Keratinocyte (primary cell): ENCODE results near the gene SBNO2. TPM values are rescaled to one million over a fixed set of nuclear protein-coding genes. Genes with fewer than 3 reads are reported as not detected.

ENCODE experiments used
- DNase-seq: peaks from one replicate; pipeline ENCODE4 v3.0.0-alpha.2; 2011; ENCODE audit warnings: low read depth, missing footprints, low spot score
- FAIRE-seq: peaks from 2 replicates; lab custom pipeline; 2011; peaks lifted over from hg19 to GRCh38; lab: Jason Lieb, UNC
- H2AFZ ChIP-seq: 2 replicates; pipeline ENCODE4 v1.6.0; 2012; ENCODE audit warnings: low read length, control low read depth, inconsistent platforms; ENCODE audit not compliant: control insufficient read depth
- H3K27ac ChIP-seq: 2 replicates; pipeline ENCODE4 v1.5.1; 2011; ENCODE audit warnings: low read length; ENCODE audit not compliant: control insufficient read depth, insufficient read depth
- H3K27me3 ChIP-seq: 3 replicates; pipeline ENCODE4 v1.6.0; 2011; ENCODE audit warnings: low read length; ENCODE audit not compliant: control insufficient read depth, insufficient read depth; ENCODE audit errors: extremely low read depth
- H3K36me3 ChIP-seq, 2 experiments: 2 replicates in 1 of 2; 3 replicates in 1 of 2; pipeline ENCODE4 v1.5.1; 2011; ENCODE audit warnings: low read length in 2 of 2, mild to moderate bottlenecking in 1 of 2; ENCODE audit not compliant: control insufficient read depth in 2 of 2, insufficient read depth in 2 of 2; ENCODE audit errors: extremely low read depth in 1 of 2
- H3K4me1 ChIP-seq: 3 replicates; pipeline ENCODE4 v1.5.1; 2011; ENCODE audit warnings: low read length; ENCODE audit not compliant: control insufficient read depth, insufficient read depth; ENCODE audit errors: extremely low read depth
- H3K4me2 ChIP-seq: 3 replicates; pipeline ENCODE4 v1.6.0; 2011; ENCODE audit warnings: low read depth, low read length; ENCODE audit not compliant: control insufficient read depth, insufficient read depth; ENCODE audit errors: extremely low read depth
- H3K4me3 ChIP-seq, 3 experiments: fragments of 200-600 bp in 1 of 3; sonication (generic) in 1 of 3; 2 replicates in 2 of 3; 3 replicates in 1 of 3; pipeline ENCODE4 v1.5.1; 2011 to 2016; ENCODE audit warnings: low read length in 3 of 3, mild to moderate bottlenecking in 3 of 3, control low read depth in 2 of 3, inconsistent platforms in 1 of 3, low read depth in 1 of 3, mixed read lengths in 1 of 3, mixed run types in 1 of 3, moderate library complexity in 1 of 3; ENCODE audit not compliant: control insufficient read depth in 2 of 3, insufficient read depth in 2 of 3; ENCODE audit errors: extremely low read depth in 1 of 3
- H3K79me2 ChIP-seq: 2 replicates; pipeline ENCODE4 v1.6.0; 2012; ENCODE audit warnings: low read length; ENCODE audit not compliant: control insufficient read depth, insufficient read depth
- H3K9ac ChIP-seq: 3 replicates; pipeline ENCODE4 v1.6.0; 2011; ENCODE audit warnings: low read length; ENCODE audit not compliant: control insufficient read depth, insufficient read depth; ENCODE audit errors: extremely low read depth
- H3K9me1 ChIP-seq: 3 replicates; pipeline ENCODE4 v1.6.0; 2011; ENCODE audit warnings: low read length; ENCODE audit not compliant: control insufficient read depth, insufficient read depth; ENCODE audit errors: extremely low read depth
- H3K9me3 ChIP-seq: 2 replicates; pipeline ENCODE4 v1.5.1; 2012; ENCODE audit warnings: low read depth, low read length; ENCODE audit not compliant: control insufficient read depth
- H4K20me1 ChIP-seq: 3 replicates; pipeline ENCODE4 v1.6.0; 2011; ENCODE audit warnings: low read length; ENCODE audit not compliant: control insufficient read depth, insufficient read depth; ENCODE audit errors: extremely low read depth
- EZH2 ChIP-seq: IDR thresholded peaks from one replicate; pipeline ENCODE4 v1.6.1; 2012; ENCODE audit warnings: inconsistent platforms, mild to moderate bottlenecking, low read length, moderate library complexity
- dilution Hi-C: fragments of 300-500 bp; cut with MboI; formaldehyde crosslinking; loops from one replicate; pipeline ENCODE4 v1.7.0; 2020; ENCODE audit warnings: low sequenced_read_pairs; ENCODE audit not compliant: extremely low pct_ligation_motif_present
- polyA plus RNA-seq, 5 experiments: library from polyadenylated mRNA; depleted of rRNA in 3 of 5; stranded (reverse) in 3 of 5; stranded (forward) in 1 of 5; unstranded in 1 of 5; fragments of >200 nt; gene quantifications; 1 replicate in 1 of 5; 2 replicates in 3 of 5; 3 replicates in 1 of 5; pipeline versions ENCODE4 v1.2.1 to v1.2.3, GENCODE V29; 2011 to 2012; ENCODE audit warnings: missing spikeins in 2 of 5, low read depth in 1 of 5, low replicate concordance in 1 of 5
- TF ChIP-seq, protein P1 (sequence below), 3 experiments: IDR thresholded peaks in 1 of 3; conservative IDR thresholded peaks in 1 of 3; optimal IDR thresholded peaks in 1 of 3; 2 replicates in 2 of 3; 3 replicates in 1 of 3; pipeline versions ENCODE3 to v1.5.1; 2011; ENCODE audit warnings: low read length in 3 of 3, mild to moderate bottlenecking in 3 of 3, moderate library complexity in 2 of 3, control low read depth in 1 of 3, inconsistent platforms in 1 of 3; ENCODE audit not compliant: insufficient read depth in 2 of 3; ENCODE audit errors: extremely low read depth in 1 of 3

SBNO2 gene
- polyA plus RNA-seq, 1 donor (not counting 4 experiments of a cell fraction or from before 2014, with no cell fraction given): 10.9 TPM

DNA sequence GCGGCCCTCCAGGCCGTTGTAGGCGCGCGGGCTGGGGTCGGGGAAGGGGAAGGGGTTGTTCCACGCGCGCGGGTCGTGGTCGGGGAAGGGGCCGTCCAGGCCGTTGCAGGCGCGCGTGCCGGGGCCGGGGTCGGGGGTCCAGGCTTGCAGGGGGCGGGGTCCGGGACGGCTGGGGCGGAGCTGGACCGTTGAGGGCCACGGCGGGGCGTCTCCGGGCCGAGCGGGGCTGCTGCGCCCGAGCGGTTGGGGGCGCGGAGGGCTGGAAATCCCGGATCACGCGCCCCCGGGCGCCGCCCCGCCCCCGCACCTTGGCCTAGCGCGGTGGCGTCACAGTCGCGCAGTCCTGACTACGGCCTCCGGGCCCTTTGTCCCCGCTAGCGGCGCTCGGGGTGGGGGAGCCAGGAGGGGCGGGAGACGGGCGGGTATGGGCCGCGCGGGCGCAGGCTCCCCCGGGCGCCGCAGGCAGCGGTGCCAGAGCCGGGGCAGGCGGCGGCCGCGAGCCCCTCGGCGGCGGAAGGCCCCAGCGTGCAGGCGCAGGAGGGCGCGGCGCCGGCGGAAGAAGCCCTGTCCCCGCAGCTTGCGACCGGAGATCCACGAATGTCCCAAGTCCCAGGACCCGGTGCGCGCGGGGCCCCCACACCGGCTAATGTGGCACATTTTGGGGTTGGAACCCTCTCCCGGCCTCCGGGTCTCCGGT lies 69.6 kb downstream of the SBNO2 start:
- FAIRE-seq (no peak), DNase-seq (no peak)
- peaks cover 6 to 8% of the 10 kb centered on the region in 2 experiments for H3K36me3 ChIP-seq
- H3K4me1 ChIP-seq: peaks cover 26% of the 10 kb centered on the region
- H3K9me1 ChIP-seq: no peaks in the 10 kb centered on the region
- dilution Hi-C loops: no loop called here
- peak overlapping the region; percentile 81 for H3K4me2 ChIP-seq
- no peaks in the 10 kb centered on the region for H4K20me1 ChIP-seq
- no peaks in the 10 kb centered on the region for H3K27me3 ChIP-seq
- peaks cover 2% of the 10 kb centered on the region for H3K9me3 ChIP-seq
- no peak for TF ChIP-seq EZH2
- TF ChIP-seq, protein P1, sequence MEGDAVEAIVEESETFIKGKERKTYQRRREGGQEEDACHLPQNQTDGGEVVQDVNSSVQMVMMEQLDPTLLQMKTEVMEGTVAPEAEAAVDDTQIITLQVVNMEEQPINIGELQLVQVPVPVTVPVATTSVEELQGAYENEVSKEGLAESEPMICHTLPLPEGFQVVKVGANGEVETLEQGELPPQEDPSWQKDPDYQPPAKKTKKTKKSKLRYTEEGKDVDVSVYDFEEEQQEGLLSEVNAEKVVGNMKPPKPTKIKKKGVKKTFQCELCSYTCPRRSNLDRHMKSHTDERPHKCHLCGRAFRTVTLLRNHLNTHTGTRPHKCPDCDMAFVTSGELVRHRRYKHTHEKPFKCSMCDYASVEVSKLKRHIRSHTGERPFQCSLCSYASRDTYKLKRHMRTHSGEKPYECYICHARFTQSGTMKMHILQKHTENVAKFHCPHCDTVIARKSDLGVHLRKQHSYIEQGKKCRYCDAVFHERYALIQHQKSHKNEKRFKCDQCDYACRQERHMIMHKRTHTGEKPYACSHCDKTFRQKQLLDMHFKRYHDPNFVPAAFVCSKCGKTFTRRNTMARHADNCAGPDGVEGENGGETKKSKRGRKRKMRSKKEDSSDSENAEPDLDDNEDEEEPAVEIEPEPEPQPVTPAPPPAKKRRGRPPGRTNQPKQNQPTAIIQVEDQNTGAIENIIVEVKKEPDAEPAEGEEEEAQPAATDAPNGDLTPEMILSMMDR (optimal IDR thresholded peaks at IDR 0.05 in 1 of 3, IDR thresholded peaks at IDR 0.05 in 1 of 3, conservative IDR thresholded peaks at IDR 0.05 in 1 of 3; ENCODE audit: extremely low read depth in 1 of 3, insufficient read depth in 2 of 3, low read length in 3 of 3): peak in 1 of 3 experiments; percentile 38
- H3K9ac ChIP-seq: peak overlapping the region; percentile 81
- no peak overlapping the region for H2AFZ ChIP-seq
- H3K4me3 ChIP-seq: peak overlapping the region; percentile 62 to 73 (median 72)
- H3K27ac ChIP-seq: peak overlapping the region; percentile 69
- peaks cover 2% of the 10 kb centered on the region for H3K79me2 ChIP-seq

GRCh38 chr19:1103708-1104310 lies 70.3 kb downstream of the SBNO2 start, which contains the start of gene GPX4:
GPX4 (plus strand) TSS chr19:1103994; CDS start chr19:1104044, 50 bp downstream.
- Histone ChIP-seq H4K20me1 (no peaks in the 10 kb centered on the region), H3K4me1 (peaks cover 32% of the 10 kb centered on the region), H3K4me3 (peak within 1 kb of the TSS; percentile 62 to 73 (median 72)), H3K27me3 (no peaks in the 10 kb centered on the region), H3K9me3 (peaks cover 2% of the 10 kb centered on the region), H3K4me2 (peak within 1 kb of the TSS; percentile 81), H3K79me2 (peaks cover 2% of the 10 kb centered on the region), H3K27ac (peak within 1 kb of the TSS; percentile 91), H3K36me3 (peaks cover 6 to 8% of the 10 kb centered on the region in 2 experiments), H2AFZ (no peak within 1 kb of the TSS), H3K9me1 (no peaks in the 10 kb centered on the region), H3K9ac (peak within 1 kb of the TSS; percentile 81)
- TF ChIP-seq, protein P1 (optimal IDR thresholded peaks at IDR 0.05 in 1 of 3, IDR thresholded peaks at IDR 0.05 in 1 of 3, conservative IDR thresholded peaks at IDR 0.05 in 1 of 3; ENCODE audit: extremely low read depth in 1 of 3, insufficient read depth in 2 of 3, low read length in 3 of 3): no peak
- TF ChIP-seq EZH2: no peak
- peak; percentile 9 for FAIRE-seq
- dilution Hi-C loops: no loop called here
- DNase-seq: peak; percentile 97
